MM.1S (cell line): ENCODE measurements around the gene TUBGCP5.
A peak's percentile ranks its signal among the peaks of the same experiment; 100 is the strongest.
"Not testable (repeated sequence)": the region's sequence is repeated elsewhere in the genome, so short reads cannot be mapped to it uniquely, and the experiment has no call there.

Source experiments
- DNase-seq: peaks from one replicate; pipeline ENCODE4 v3.0.0-alpha.2; 2015
- H2AFZ ChIP-seq: fragments of 300-600 bp; sonication (generic); 2 replicates; pipeline ENCODE4 v1.6.0; 2016; ENCODE audit warnings: antibody characterized with exemption, low read length
- H3F3A ChIP-seq: fragments of 300-600 bp; sonication (generic); 2 replicates; pipeline ENCODE4 v1.6.1; 2016; ENCODE audit warnings: mild to moderate bottlenecking, antibody characterized with exemption, low read length, moderate library complexity, mixed read lengths; ENCODE audit not compliant: insufficient read depth
- H3K27ac ChIP-seq: fragments of 300-600 bp; sonication (generic); 2 replicates; pipeline ENCODE4 v1.5.1; 2016; ENCODE audit warnings: mild to moderate bottlenecking, low read length
- H3K27me3 ChIP-seq: fragments of 300-600 bp; sonication (generic); replicated peaks from 2 replicates; pipeline ENCODE4 v1.6.0; 2016; ENCODE audit warnings: low read length; ENCODE audit not compliant: insufficient read depth
- H3K36me3 ChIP-seq: fragments of 300-600 bp; sonication (generic); replicated peaks from 2 replicates; pipeline ENCODE4 v1.6.1; 2016; ENCODE audit warnings: mild to moderate bottlenecking, low read length, mixed read lengths; ENCODE audit not compliant: insufficient read depth
- H3K4me1 ChIP-seq: fragments of 300-600 bp; sonication (generic); 2 replicates; pipeline ENCODE4 v1.6.1; 2016; ENCODE audit warnings: low read length, mixed read lengths
- H3K4me2 ChIP-seq: fragments of 300-600 bp; sonication (generic); 2 replicates; pipeline ENCODE4 v1.6.0; 2016; ENCODE audit warnings: low read depth, low read length
- H3K4me3 ChIP-seq: fragments of 300-600 bp; sonication (generic); 2 replicates; pipeline ENCODE4 v1.5.1; 2016; ENCODE audit warnings: low read length, mixed read lengths
- H3K79me2 ChIP-seq: fragments of 300-600 bp; sonication (generic); 2 replicates; pipeline ENCODE4 v1.6.1; 2016; ENCODE audit warnings: mixed run types, low read length, mixed read lengths
- H3K9ac ChIP-seq: fragments of 300-600 bp; sonication (generic); 2 replicates; pipeline ENCODE4 v1.6.1; 2016; ENCODE audit warnings: low read length, mixed read lengths
- H3K9me2 ChIP-seq: fragments of 300-600 bp; sonication (generic); replicated peaks from 2 replicates; pipeline ENCODE4 v1.6.1; 2016; ENCODE audit warnings: mild to moderate bottlenecking, low read length, mixed read lengths; ENCODE audit not compliant: insufficient read depth
- H3K9me3 ChIP-seq: fragments of 300-600 bp; sonication (generic); replicated peaks from 2 replicates; pipeline ENCODE4 v1.6.1; 2016; ENCODE audit warnings: mild to moderate bottlenecking, low read length, mixed read lengths; ENCODE audit not compliant: insufficient read depth
- H4K20me1 ChIP-seq: fragments of 300-600 bp; sonication (generic); 2 replicates; pipeline ENCODE4 v1.6.1; 2016; ENCODE audit warnings: mild to moderate bottlenecking, low read length, moderate library complexity, mixed read lengths; ENCODE audit not compliant: insufficient read depth
- EZH2 ChIP-seq: fragments of 300-600 bp; sonication (generic); optimal IDR thresholded peaks from 2 replicates; pipeline ENCODE3; 2017; ENCODE audit warnings: low read depth, mild to moderate bottlenecking, antibody characterized with exemption, low read length, mixed read lengths
- EZH2phosphoT487 ChIP-seq: fragments of 300-600 bp; sonication (generic); IDR thresholded peaks from 2 replicates; pipeline ENCODE4 v1.6.1; 2018; ENCODE audit warnings: antibody characterized with exemption, low read length
- TF ChIP-seq, protein P1 (sequence below): fragments of 300-600 bp; sonication (generic); IDR thresholded peaks from 2 replicates; pipeline ENCODE4 v1.5.1; 2016; ENCODE audit warnings: antibody characterized with exemption, low read length, mixed read lengths

TUBGCP5 gene

DNA sequence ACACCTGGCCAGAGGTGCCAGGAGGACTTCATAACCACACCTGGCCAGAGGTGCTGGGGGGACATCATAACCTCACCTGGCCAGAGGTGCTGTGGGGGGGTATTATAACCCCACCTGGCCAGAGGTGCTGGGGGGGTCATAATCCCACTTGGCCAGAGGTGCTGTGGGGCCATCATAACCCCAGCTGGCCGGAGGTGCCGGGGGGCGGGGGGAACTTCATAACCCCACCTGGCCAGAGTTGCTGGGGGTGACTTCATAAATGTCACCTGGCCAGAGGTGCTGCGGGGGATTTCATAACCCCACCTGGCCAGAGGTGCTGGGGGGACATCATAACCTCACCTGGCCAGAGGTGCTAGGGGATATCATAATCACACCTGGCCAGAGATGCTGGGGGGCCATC, 4.2 kb upstream of the TUBGCP5 start:
- not testable (repeated sequence) for H3K79me2 ChIP-seq, H3K27ac ChIP-seq, H3K27me3 ChIP-seq, H3K4me1 ChIP-seq, H3K36me3 ChIP-seq, H2AFZ ChIP-seq, DNase-seq, H4K20me1 ChIP-seq, H3K9me2 ChIP-seq, H3K9ac ChIP-seq, H3K4me3 ChIP-seq, H3K4me2 ChIP-seq, H3F3A ChIP-seq, H3K9me3 ChIP-seq

DNA sequence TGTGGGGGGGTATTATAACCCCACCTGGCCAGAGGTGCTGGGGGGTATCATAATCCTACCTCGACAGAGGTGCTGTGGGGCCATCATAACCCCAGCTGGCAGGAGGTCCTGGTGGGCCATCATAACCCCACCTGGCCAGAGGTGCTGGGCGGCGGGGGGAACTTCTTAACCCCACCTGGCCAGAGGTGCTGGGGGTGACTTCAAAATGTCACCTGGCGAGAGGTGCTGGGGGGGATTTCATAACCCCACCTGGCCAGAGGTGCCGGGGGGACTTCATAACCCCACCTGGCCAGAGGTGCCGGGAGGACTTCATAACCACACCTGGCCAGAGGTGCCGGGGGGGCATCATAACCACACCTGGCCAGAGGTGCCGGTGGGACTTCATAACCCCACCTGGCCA, 2.4 kb upstream of the TUBGCP5 start:
- H3K27ac ChIP-seq, H3K79me2 ChIP-seq, H3K9ac ChIP-seq, H3K36me3 ChIP-seq, H3K9me3 ChIP-seq, H4K20me1 ChIP-seq, H3K4me3 ChIP-seq, H2AFZ ChIP-seq, H3K4me2 ChIP-seq, H3K4me1 ChIP-seq, H3F3A ChIP-seq, DNase-seq, H3K27me3 ChIP-seq, H3K9me2 ChIP-seq: not testable (repeated sequence)

DNA sequence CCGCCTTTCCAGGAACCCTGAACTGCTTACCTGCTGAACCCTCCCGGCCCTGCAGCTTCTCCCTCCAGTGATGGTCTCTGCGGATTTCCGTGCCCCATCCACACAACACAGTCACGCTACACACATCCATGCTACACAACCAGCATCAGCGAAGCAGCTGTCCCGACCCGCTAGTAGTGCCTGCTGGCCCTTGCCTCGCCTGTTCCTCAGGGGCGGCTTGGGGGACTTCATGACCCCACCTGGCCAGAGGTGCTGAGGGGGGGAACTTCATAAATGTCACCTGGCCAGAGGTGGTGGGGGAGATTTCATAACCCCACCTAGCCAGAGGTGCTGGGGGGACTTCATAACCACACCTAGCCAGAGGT, 530 bp upstream of the TUBGCP5 start:
- peaks cover 8% of the 10 kb centered on the region; the same call in 1 of the 2 replicates for H3K79me2 ChIP-seq
- TF ChIP-seq EZH2 (no peak), EZH2phosphoT487 (no peak)
- TF ChIP-seq, protein P1, sequence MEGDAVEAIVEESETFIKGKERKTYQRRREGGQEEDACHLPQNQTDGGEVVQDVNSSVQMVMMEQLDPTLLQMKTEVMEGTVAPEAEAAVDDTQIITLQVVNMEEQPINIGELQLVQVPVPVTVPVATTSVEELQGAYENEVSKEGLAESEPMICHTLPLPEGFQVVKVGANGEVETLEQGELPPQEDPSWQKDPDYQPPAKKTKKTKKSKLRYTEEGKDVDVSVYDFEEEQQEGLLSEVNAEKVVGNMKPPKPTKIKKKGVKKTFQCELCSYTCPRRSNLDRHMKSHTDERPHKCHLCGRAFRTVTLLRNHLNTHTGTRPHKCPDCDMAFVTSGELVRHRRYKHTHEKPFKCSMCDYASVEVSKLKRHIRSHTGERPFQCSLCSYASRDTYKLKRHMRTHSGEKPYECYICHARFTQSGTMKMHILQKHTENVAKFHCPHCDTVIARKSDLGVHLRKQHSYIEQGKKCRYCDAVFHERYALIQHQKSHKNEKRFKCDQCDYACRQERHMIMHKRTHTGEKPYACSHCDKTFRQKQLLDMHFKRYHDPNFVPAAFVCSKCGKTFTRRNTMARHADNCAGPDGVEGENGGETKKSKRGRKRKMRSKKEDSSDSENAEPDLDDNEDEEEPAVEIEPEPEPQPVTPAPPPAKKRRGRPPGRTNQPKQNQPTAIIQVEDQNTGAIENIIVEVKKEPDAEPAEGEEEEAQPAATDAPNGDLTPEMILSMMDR, result no peak
- H3K27ac ChIP-seq, result no peak overlapping the region; the same call in 1 of the 2 replicates

DNA sequence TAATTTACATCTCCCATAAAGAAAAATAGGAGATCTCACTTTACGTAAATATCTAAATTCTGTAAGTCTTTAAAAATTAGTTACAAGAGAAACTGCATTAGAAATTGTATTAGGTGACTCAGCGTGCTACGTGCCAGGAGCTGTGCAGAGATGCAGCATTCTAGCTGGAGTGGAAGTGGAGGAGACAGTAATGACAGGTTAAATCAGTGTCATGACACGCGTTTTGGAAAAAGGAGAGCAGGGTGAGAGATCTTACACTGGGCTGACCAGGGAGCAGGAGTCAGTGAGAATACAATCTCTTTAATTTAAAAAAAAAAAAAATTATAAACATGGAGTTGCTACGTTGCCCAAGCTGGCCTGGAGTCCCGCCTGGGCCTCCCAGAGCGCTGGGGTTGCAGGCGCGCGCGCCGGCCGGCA, 635 bp downstream of the TUBGCP5 start:
- no peak for DNase-seq
- H3K9ac ChIP-seq, result peak overlapping the region; percentile 63

More for the DNA sequence above, 530 bp upstream of the TUBGCP5 start:
- Histone ChIP-seq H3K36me3 (no peaks in the 10 kb centered on the region), H3K4me3 (peak overlapping the region; percentile 65), H3F3A (no peaks in the 10 kb centered on the region), H2AFZ (peak overlapping the region; percentile 78), H3K4me2 (peak overlapping the region; percentile 70), H3K9me2 (no peaks in the 10 kb centered on the region), H3K9me3 (no peaks in the 10 kb centered on the region), H3K27me3 (no peaks in the 10 kb centered on the region), H3K9ac (peak overlapping the region; percentile 63), H3K4me1 (peaks cover 3% of the 10 kb centered on the region; the same call in 1 of the 2 replicates), H4K20me1 (no peaks in the 10 kb centered on the region)
- DNase-seq, result no peak

More for the DNA sequence above, 635 bp downstream of the TUBGCP5 start:
- no peaks in the 10 kb centered on the region for H4K20me1 ChIP-seq
- no peaks in the 10 kb centered on the region for H3K9me2 ChIP-seq
- peak overlapping the region; percentile 55; the same call in 1 of the 2 replicates for H3K27ac ChIP-seq
- no peaks in the 10 kb centered on the region for H3K9me3 ChIP-seq
- no peak for TF ChIP-seq EZH2
- no peak for TF ChIP-seq EZH2phosphoT487
- TF ChIP-seq, protein P1, result no peak
- H3K4me3 ChIP-seq, result peak overlapping the region; percentile 65
- H3F3A ChIP-seq, result no peaks in the 10 kb centered on the region
- H3K4me2 ChIP-seq, result peak overlapping the region; percentile 75
- H3K27me3 ChIP-seq, result no peaks in the 10 kb centered on the region
- H3K36me3 ChIP-seq, result no peaks in the 10 kb centered on the region
- peaks cover 8% of the 10 kb centered on the region; the same call in 1 of the 2 replicates for H3K79me2 ChIP-seq
- peak overlapping the region; percentile 11; the same call in 1 of the 2 replicates for H2AFZ ChIP-seq
- peaks cover 3% of the 10 kb centered on the region; the same call in 1 of the 2 replicates for H3K4me1 ChIP-seq
